HEK293T (cell line): ENCODE data around the gene SPOUT1.

ENCODE experiments used
- ELF4 ChIP-seq: fragments of 450-650 bp; IDR thresholded peaks from 2 replicates; pipeline ENCODE4 v1.6.1; 2017; ENCODE audit warnings: antibody characterized with exemption
- FOXA1 ChIP-seq: fragments of 450-650 bp; IDR thresholded peaks from 2 replicates; pipeline ENCODE4 v1.6.1; 2016; ENCODE audit warnings: mild to moderate bottlenecking
- FOXM1 ChIP-seq: fragments of 450-650 bp; IDR thresholded peaks from 2 replicates; pipeline ENCODE4 v1.6.1; 2017; ENCODE audit warnings: mild to moderate bottlenecking, borderline replicate concordance
- HDGF ChIP-seq: fragments of 450-650 bp; IDR thresholded peaks from 2 replicates; pipeline ENCODE4 v1.6.1; 2017; ENCODE audit warnings: antibody characterized with exemption, borderline replicate concordance
- L3MBTL2 ChIP-seq: fragments of 450-650 bp; conservative IDR thresholded peaks from 2 replicates; pipeline ENCODE4 v1.6.1; 2016; ENCODE audit warnings: mild to moderate bottlenecking
- SP1 ChIP-seq: fragments of 450-650 bp; IDR thresholded peaks from 2 replicates; pipeline ENCODE4 v1.6.1; 2017
- SUZ12 ChIP-seq: fragments of 450-650 bp; IDR thresholded peaks from 2 replicates; pipeline ENCODE4 v1.6.1; 2016; ENCODE audit warnings: mild to moderate bottlenecking
- TARDBP ChIP-seq: fragments of 450-650 bp; IDR thresholded peaks from 2 replicates; pipeline ENCODE4 v1.6.1; 2016

DNA sequence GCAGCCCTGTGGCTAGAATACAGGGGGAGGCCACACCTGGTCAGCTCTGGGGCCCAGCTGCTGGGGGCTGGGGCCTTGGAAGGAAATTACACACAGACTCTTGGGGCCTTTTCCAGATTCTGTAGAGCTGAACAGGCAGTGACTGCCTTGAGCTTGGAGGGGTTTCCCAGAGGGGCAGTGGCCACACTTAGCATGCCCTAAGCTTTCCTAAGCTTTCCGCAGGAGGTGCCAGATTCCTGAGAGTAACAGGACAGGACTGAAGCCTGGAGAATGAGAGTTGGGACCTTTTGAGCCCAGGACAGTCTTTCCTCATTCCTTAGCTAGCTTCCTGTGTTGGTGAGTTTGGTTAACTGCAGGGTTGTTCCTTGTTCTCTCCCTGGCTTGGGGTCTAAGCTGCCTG, 41.1 kb downstream of the SPOUT1 start:
- no peak for TF ChIP-seq FOXA1
- TF ChIP-seq ELF4: no peak
- TF ChIP-seq SP1: no peak
- TF ChIP-seq TARDBP: no peak
- TF ChIP-seq HDGF: no peak
- TF ChIP-seq SUZ12: no peak
- TF ChIP-seq L3MBTL2: no peak
- no peak for TF ChIP-seq FOXM1
